Measurements from ENCODE around the gene HNRNPR.
"Not testable (repeated sequence)": the region's sequence is repeated elsewhere in the genome, so short reads cannot be mapped to it uniquely, and the experiment has no call there.

HNRNPR gene

DNA sequence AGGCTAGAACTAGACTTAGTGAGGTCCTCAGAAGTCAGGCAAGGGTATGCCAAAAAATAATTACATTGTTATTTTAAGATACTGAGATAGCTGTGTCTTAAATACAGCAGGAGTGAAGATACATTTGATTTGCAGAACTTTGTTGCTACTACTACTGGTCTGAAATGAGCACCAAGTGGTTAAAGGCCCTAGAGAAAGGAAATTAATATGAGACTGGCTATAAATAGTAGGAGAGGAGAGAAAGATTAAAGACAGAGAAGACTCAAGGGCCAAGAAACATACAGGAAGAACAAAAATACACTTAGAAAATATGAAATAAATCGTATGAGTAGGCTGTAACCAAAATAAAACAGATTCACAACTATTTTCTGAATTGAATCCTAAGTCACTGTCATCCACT is 21.3 kb downstream of the HNRNPR start:
- H3K4me1 ChIP-seq (ENCODE audit: low read depth, poor library complexity, severe bottlenecking): peaks cover 4% of the 10 kb centered on the region
- H3K4me3 ChIP-seq (IDR thresholded peaks at IDR 0.05; ENCODE audit: insufficient read depth, low read depth, low read length): no peak overlapping the region
- peaks cover 18% of the 10 kb centered on the region; the same call in 1 of the 2 replicates for H4K20me1 ChIP-seq (ENCODE audit: insufficient read depth)
- peaks cover 3% of the 10 kb centered on the region for H3K36me3 ChIP-seq (ENCODE audit: insufficient read depth)
- H3K27me3 ChIP-seq (ENCODE audit: insufficient read depth, low read depth): no peaks in the 10 kb centered on the region
- H3K79me2 ChIP-seq (ENCODE audit: insufficient read depth, low read depth): peaks cover 49% of the 10 kb centered on the region
- no peak for TF ChIP-seq CTCF (conservative IDR thresholded peaks at IDR 0.05; ENCODE audit: low read depth, low read length)
- H3K4me2 ChIP-seq: no peak overlapping the region
- H3K27ac ChIP-seq: 0 out of 2 replicates have a peak overlapping the region, but pooled peaks have one; percentile 18
- no peak overlapping the region for H3K9ac ChIP-seq
- no peak overlapping the region for H2AFZ ChIP-seq (ENCODE audit: low read depth)

GRCh38 chr1:23310280-23310679 is 33.8 kb downstream of the HNRNPR start:
- H3K9ac ChIP-seq; H3K4me1 ChIP-seq (ENCODE audit: low read depth, poor library complexity, severe bottlenecking); H3K36me3 ChIP-seq (ENCODE audit: insufficient read depth); H3K4me3 ChIP-seq (IDR thresholded peaks at IDR 0.05; ENCODE audit: insufficient read depth, low read depth, low read length); H2AFZ ChIP-seq (ENCODE audit: low read depth); H4K20me1 ChIP-seq (ENCODE audit: insufficient read depth); H3K4me2 ChIP-seq; H3K27ac ChIP-seq; H3K27me3 ChIP-seq (ENCODE audit: insufficient read depth, low read depth): not testable (repeated sequence)
- peaks cover 17% of the 10 kb centered on the region; the same call in 1 of the 2 replicates for H3K79me2 ChIP-seq (ENCODE audit: insufficient read depth, low read depth)

- no peak for TF ChIP-seq CTCF (conservative IDR thresholded peaks at IDR 0.05; ENCODE audit: low read depth, low read length)
- Histone ChIP-seq H3K27me3 (ENCODE audit: insufficient read depth, low read depth) (no peaks in the 10 kb centered on the region), H3K9ac (no peak overlapping the region), H3K4me1 (ENCODE audit: low read depth, poor library complexity, severe bottlenecking) (no peaks in the 10 kb centered on the region), H4K20me1 (ENCODE audit: insufficient read depth) (no peaks in the 10 kb centered on the region), H3K36me3 (ENCODE audit: insufficient read depth) (0 out of 2 replicates have a peak, but pooled peaks cover 4% of the 10 kb centered on the region), H3K79me2 (ENCODE audit: insufficient read depth, low read depth) (no peaks in the 10 kb centered on the region), H3K4me2 (no peak overlapping the region), H2AFZ (ENCODE audit: low read depth) (no peak overlapping the region), H3K4me3 (IDR thresholded peaks at IDR 0.05; ENCODE audit: insufficient read depth, low read depth, low read length) (no peak overlapping the region), H3K27ac (no peak overlapping the region)
These were observed 39.9 kb downstream of the HNRNPR start for GRCh38 chr1:23304140-23304620.

GRCh38 chr1:23303524-23303923 is 40.6 kb downstream of the HNRNPR start:
- Histone ChIP-seq H2AFZ (ENCODE audit: low read depth) (no peak overlapping the region), H4K20me1 (ENCODE audit: insufficient read depth) (no peaks in the 10 kb centered on the region), H3K27me3 (ENCODE audit: insufficient read depth, low read depth) (no peaks in the 10 kb centered on the region), H3K27ac (no peak overlapping the region), H3K79me2 (ENCODE audit: insufficient read depth, low read depth) (no peaks in the 10 kb centered on the region), H3K36me3 (ENCODE audit: insufficient read depth) (0 out of 2 replicates have a peak, but pooled peaks cover 4% of the 10 kb centered on the region), H3K4me2 (no peak overlapping the region), H3K4me3 (IDR thresholded peaks at IDR 0.05; ENCODE audit: insufficient read depth, low read depth, low read length) (no peak overlapping the region), H3K9ac (no peak overlapping the region), H3K4me1 (ENCODE audit: low read depth, poor library complexity, severe bottlenecking) (no peaks in the 10 kb centered on the region)
- TF ChIP-seq CTCF (conservative IDR thresholded peaks at IDR 0.05; ENCODE audit: low read depth, low read length): no peak

- H3K27me3 ChIP-seq (ENCODE audit: insufficient read depth, low read depth): no peaks in the 10 kb centered on the region
- H4K20me1 ChIP-seq (ENCODE audit: insufficient read depth): no peaks in the 10 kb centered on the region
- H3K27ac ChIP-seq: no peak overlapping the region
- H3K4me1 ChIP-seq (ENCODE audit: low read depth, poor library complexity, severe bottlenecking): no peaks in the 10 kb centered on the region
- no peak overlapping the region for H2AFZ ChIP-seq (ENCODE audit: low read depth)
- TF ChIP-seq CTCF (conservative IDR thresholded peaks at IDR 0.05; ENCODE audit: low read depth, low read length): no peak
- no peak overlapping the region for H3K4me2 ChIP-seq
- H3K4me3 ChIP-seq (IDR thresholded peaks at IDR 0.05; ENCODE audit: insufficient read depth, low read depth, low read length): no peak overlapping the region
- H3K79me2 ChIP-seq (ENCODE audit: insufficient read depth, low read depth): no peaks in the 10 kb centered on the region
- no peak overlapping the region for H3K9ac ChIP-seq
- no peaks in the 10 kb centered on the region for H3K36me3 ChIP-seq (ENCODE audit: insufficient read depth)
These were observed 47.2 kb downstream of the HNRNPR start for GRCh38 chr1:23296931-23297330.

Measured in KMS-11 (cell line).